ENCODE results near the gene COPA.

DNA sequence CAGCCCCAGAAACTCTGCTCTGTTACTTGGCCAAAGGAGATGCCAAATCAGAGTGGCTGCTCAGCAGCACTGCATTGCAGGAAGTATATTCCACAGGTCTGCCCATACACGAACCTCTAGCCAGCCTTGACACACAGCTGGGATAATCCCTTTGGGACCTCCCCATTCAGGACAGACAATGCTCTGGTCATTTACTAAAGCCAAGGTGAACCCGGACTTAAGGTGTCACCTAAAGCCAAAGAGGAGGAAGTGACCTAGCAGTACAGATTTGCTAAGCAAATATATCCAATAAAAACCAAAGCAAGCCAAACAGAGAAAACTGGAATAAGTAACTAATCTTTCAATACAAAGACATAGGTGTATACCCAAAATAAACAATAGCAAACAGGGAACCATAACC, 27.7 kb downstream of the COPA start:
- TF ChIP-seq, protein P1, sequence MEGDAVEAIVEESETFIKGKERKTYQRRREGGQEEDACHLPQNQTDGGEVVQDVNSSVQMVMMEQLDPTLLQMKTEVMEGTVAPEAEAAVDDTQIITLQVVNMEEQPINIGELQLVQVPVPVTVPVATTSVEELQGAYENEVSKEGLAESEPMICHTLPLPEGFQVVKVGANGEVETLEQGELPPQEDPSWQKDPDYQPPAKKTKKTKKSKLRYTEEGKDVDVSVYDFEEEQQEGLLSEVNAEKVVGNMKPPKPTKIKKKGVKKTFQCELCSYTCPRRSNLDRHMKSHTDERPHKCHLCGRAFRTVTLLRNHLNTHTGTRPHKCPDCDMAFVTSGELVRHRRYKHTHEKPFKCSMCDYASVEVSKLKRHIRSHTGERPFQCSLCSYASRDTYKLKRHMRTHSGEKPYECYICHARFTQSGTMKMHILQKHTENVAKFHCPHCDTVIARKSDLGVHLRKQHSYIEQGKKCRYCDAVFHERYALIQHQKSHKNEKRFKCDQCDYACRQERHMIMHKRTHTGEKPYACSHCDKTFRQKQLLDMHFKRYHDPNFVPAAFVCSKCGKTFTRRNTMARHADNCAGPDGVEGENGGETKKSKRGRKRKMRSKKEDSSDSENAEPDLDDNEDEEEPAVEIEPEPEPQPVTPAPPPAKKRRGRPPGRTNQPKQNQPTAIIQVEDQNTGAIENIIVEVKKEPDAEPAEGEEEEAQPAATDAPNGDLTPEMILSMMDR (IDR thresholded peaks at IDR 0.05), result no peak
- TF ChIP-seq SIN3A (IDR thresholded peaks at IDR 0.05; ENCODE audit: borderline replicate concordance, insufficient read depth, low read depth, low read length) (no peak), POLR2AphosphoS5 (IDR thresholded peaks at IDR 0.05; ENCODE audit: low read depth, low read length) (no peak), TCF7L2 (IDR thresholded peaks at IDR 0.05; ENCODE audit: low read depth, low read length) (no peak)
- TF ChIP-seq, protein P2, sequence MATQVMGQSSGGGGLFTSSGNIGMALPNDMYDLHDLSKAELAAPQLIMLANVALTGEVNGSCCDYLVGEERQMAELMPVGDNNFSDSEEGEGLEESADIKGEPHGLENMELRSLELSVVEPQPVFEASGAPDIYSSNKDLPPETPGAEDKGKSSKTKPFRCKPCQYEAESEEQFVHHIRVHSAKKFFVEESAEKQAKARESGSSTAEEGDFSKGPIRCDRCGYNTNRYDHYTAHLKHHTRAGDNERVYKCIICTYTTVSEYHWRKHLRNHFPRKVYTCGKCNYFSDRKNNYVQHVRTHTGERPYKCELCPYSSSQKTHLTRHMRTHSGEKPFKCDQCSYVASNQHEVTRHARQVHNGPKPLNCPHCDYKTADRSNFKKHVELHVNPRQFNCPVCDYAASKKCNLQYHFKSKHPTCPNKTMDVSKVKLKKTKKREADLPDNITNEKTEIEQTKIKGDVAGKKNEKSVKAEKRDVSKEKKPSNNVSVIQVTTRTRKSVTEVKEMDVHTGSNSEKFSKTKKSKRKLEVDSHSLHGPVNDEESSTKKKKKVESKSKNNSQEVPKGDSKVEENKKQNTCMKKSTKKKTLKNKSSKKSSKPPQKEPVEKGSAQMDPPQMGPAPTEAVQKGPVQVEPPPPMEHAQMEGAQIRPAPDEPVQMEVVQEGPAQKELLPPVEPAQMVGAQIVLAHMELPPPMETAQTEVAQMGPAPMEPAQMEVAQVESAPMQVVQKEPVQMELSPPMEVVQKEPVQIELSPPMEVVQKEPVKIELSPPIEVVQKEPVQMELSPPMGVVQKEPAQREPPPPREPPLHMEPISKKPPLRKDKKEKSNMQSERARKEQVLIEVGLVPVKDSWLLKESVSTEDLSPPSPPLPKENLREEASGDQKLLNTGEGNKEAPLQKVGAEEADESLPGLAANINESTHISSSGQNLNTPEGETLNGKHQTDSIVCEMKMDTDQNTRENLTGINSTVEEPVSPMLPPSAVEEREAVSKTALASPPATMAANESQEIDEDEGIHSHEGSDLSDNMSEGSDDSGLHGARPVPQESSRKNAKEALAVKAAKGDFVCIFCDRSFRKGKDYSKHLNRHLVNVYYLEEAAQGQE (IDR thresholded peaks at IDR 0.05; ENCODE audit: insufficient read depth in 1 of 2, low read depth in 2 of 2, low read length in 1 of 2), result no peak

Data from Panc1 (cell line).